ENCODE measurements around the gene STK32C. TPM values are rescaled to one million over a fixed set of nuclear protein-coding genes. Genes with fewer than 3 reads are reported as not detected.

STK32C gene
- total RNA-seq, 2 donors from 2014 or later = 7.2 to 21.5 TPM

- 94% methylated on average over 25 of the region's 25 CpGs for WGBS
- no peaks in the 10 kb centered on the region for H3K36me3 ChIP-seq
- H3K27me3 ChIP-seq (replicated peaks; ENCODE audit: insufficient read depth) = no peaks in the 10 kb centered on the region
- no peaks in the 10 kb centered on the region for H3K4me1 ChIP-seq (replicated peaks)
- no peak overlapping the region for H3K27ac ChIP-seq
- H3K9me3 ChIP-seq = no peaks in the 10 kb centered on the region
- DNase-seq (ENCODE audit: low spot score) = no peak
- H3K4me3 ChIP-seq = no peak overlapping the region
- intact Hi-C loops (cut with DNase I) = no loop called here
- TF ChIP-seq POLR2AphosphoS5 (IDR thresholded peaks at IDR 0.05) (no peak), CTCF (IDR thresholded peaks at IDR 0.05) (no peak), POLR2A (IDR thresholded peaks at IDR 0.05) (no peak)
Observed at GRCh38 chr10:132225073-132225848, 82.5 kb downstream of the STK32C start.

GRCh38 chr10:132224343-132225072 lies 83.2 kb downstream of the STK32C start:
- intact Hi-C loops (cut with DNase I) = no loop called here
- 87% methylated on average over 17 of the region's 20 CpGs for WGBS
- Histone ChIP-seq H3K36me3 (no peaks in the 10 kb centered on the region), H3K27ac (no peak overlapping the region), H3K9me3 (no peaks in the 10 kb centered on the region), H3K27me3 (replicated peaks; ENCODE audit: insufficient read depth) (no peaks in the 10 kb centered on the region), H3K4me1 (replicated peaks) (no peaks in the 10 kb centered on the region), H3K4me3 (no peak overlapping the region)
- DNase-seq (ENCODE audit: low spot score) = no peak
- TF ChIP-seq POLR2A (IDR thresholded peaks at IDR 0.05) (no peak), CTCF (IDR thresholded peaks at IDR 0.05) (no peak), POLR2AphosphoS5 (IDR thresholded peaks at IDR 0.05) (no peak)

GRCh38 chr10:132223611-132224342 lies 84.0 kb downstream of the STK32C start:
- Histone ChIP-seq H3K36me3 (no peaks in the 10 kb centered on the region), H3K4me3 (no peak overlapping the region), H3K27me3 (replicated peaks; ENCODE audit: insufficient read depth) (no peaks in the 10 kb centered on the region), H3K27ac (no peak overlapping the region), H3K4me1 (replicated peaks) (no peaks in the 10 kb centered on the region), H3K9me3 (no peaks in the 10 kb centered on the region)
- WGBS = 86% methylated on average over 21 of the region's 23 CpGs
- intact Hi-C loops (cut with DNase I) = loop anchor here (2.0 kb wide), 2 partner anchors 127 to 229 kb away; no protein-coding TSS in a partner anchor
- TF ChIP-seq POLR2A (IDR thresholded peaks at IDR 0.05) (no peak), CTCF (IDR thresholded peaks at IDR 0.05) (no peak), POLR2AphosphoS5 (IDR thresholded peaks at IDR 0.05) (no peak)
- no peak for DNase-seq (ENCODE audit: low spot score)

GRCh38 chr10:132223156-132223590 lies 84.6 kb downstream of the STK32C start:
- Histone ChIP-seq H3K4me3 (no peak overlapping the region), H3K36me3 (no peaks in the 10 kb centered on the region), H3K27ac (no peak overlapping the region), H3K27me3 (replicated peaks; ENCODE audit: insufficient read depth) (no peaks in the 10 kb centered on the region), H3K9me3 (no peaks in the 10 kb centered on the region), H3K4me1 (replicated peaks) (no peaks in the 10 kb centered on the region)
- peak; percentile 64 for DNase-seq (ENCODE audit: low spot score)
- intact Hi-C loops (cut with DNase I) = loop anchor here (2.0 kb wide), 2 partner anchors 128 to 230 kb away; no protein-coding TSS in a partner anchor
- WGBS = 33% methylated on average over 15 of the region's 16 CpGs
- TF ChIP-seq CTCF (IDR thresholded peaks at IDR 0.05) = peak; percentile 54 to 95 (median 83)
- no peak for TF ChIP-seq POLR2A (IDR thresholded peaks at IDR 0.05)
- TF ChIP-seq POLR2AphosphoS5 (IDR thresholded peaks at IDR 0.05) = no peak

Data from prostate gland (tissue), 2 donors.